GM13976 (cell line): ENCODE results near the gene DIPK1B.
"Not testable (repeated sequence)": the region's sequence is repeated elsewhere in the genome, so short reads cannot be mapped to it uniquely, and the experiment has no call there.

Source experiments
- DNase-seq: peaks from one replicate; pipeline ENCODE4 v3.0.0; 2012; ENCODE audit warnings: low spot score
- CTCF ChIP-seq: IDR thresholded peaks from 2 replicates; pipeline ENCODE4 v1.5.1; 2012; ENCODE audit warnings: borderline replicate concordance, mild to moderate bottlenecking; ENCODE audit not compliant: insufficient read depth; ENCODE audit errors: extremely low read depth, missing control alignments, control extremely low read depth
- in situ Hi-C: fragments of 300-500 bp; cut with MboI; formaldehyde crosslinking; loops from one replicate; pipeline ENCODE4 v1.12.0; 2022; ENCODE audit warnings: low sequenced_read_pairs, mixed read lengths, inconsistent platforms; ENCODE audit not compliant: unreplicated experiment

Gene DIPK1B

GRCh38 chr9:136700959-136701667, 11.3 kb upstream of the DIPK1B start:
- no peak for TF ChIP-seq CTCF
- DNase-seq: peak; percentile 85
- in situ Hi-C loops: no loop called here

- DNase-seq: no peak
- in situ Hi-C loops: no loop called here
- TF ChIP-seq CTCF: no peak
These were observed 10.7 kb upstream of the DIPK1B start for GRCh38 chr9:136701668-136702053.

GRCh38 chr9:136703276-136703860, 9.0 kb upstream of the DIPK1B start:
- no peak for TF ChIP-seq CTCF
- no peak for DNase-seq
- in situ Hi-C loops: no loop called here

- in situ Hi-C loops, DNase-seq: not testable (repeated sequence)
These were observed 7.6 kb upstream of the DIPK1B start for GRCh38 chr9:136704741-136705140.

- no peak for TF ChIP-seq CTCF
- no peak for DNase-seq
- in situ Hi-C loops: no loop called here
These were observed 6.8 kb upstream of the DIPK1B start for GRCh38 chr9:136705564-136705963.

- TF ChIP-seq CTCF: no peak
- DNase-seq: no peak
- in situ Hi-C loops: no loop called here
These were observed 5.4 kb upstream of the DIPK1B start for GRCh38 chr9:136707011-136707410.

GRCh38 chr9:136707849-136708517, 4.4 kb upstream of the DIPK1B start:
- in situ Hi-C loops: no loop called here

More at GRCh38 chr9:136707849-136708517, 4.4 kb upstream of the DIPK1B start:
- no peak for TF ChIP-seq CTCF
- DNase-seq: no peak
